Peyer's patch (tissue), 4 donors: ENCODE data around the gene XYLT1. TPM values are rescaled to one million over a fixed set of nuclear protein-coding genes. Genes with fewer than 3 reads are reported as not detected.

Experiments used
- DNase-seq, 3 donors: peaks; one replicate each; pipeline ENCODE4 v3.0.0-alpha.2; 2017 to 2019
- H3K27ac ChIP-seq, 4 donors: fragments of 200-600 bp; sonication (generic); one replicate each; pipeline ENCODE4 v1.5.1; 2016 to 2019
- H3K27me3 ChIP-seq, 2 donors: fragments of 200-600 bp; sonication (generic); one replicate each; pipeline ENCODE4 v1.5.1; 2019
- H3K36me3 ChIP-seq, 3 donors: fragments of 200-600 bp; sonication (generic); one replicate each; pipeline ENCODE4 v1.5.1; 2016 to 2019
- H3K4me1 ChIP-seq, 4 donors: fragments of 200-600 bp; sonication (generic); one replicate each; pipeline ENCODE4 v1.5.1; 2016 to 2019
- H3K4me3 ChIP-seq, 4 donors: fragments of 200-600 bp; sonication (generic); 1 replicate in 3 of 4; 2 replicates in 1 of 4; pipeline ENCODE4 v1.5.1; 2016 to 2019; ENCODE audit warnings: mild to moderate bottlenecking in 1 of 4
- H3K9me3 ChIP-seq, 4 donors: fragments of 200-600 bp; sonication (generic); one replicate each; pipeline ENCODE4 v1.5.1; 2016 to 2019; ENCODE audit warnings: mild to moderate bottlenecking in 1 of 4
- POLR2A ChIP-seq, 2 donors: fragments of 450-650 bp; IDR thresholded peaks; one replicate each; pipeline ENCODE4 v1.5.1; 2017; ENCODE audit warnings: antibody characterized with exemption in 2 of 2, mild to moderate bottlenecking in 2 of 2, moderate library complexity in 2 of 2
- total RNA-seq, 4 donors: library from RNA; depleted of rRNA; stranded (reverse); fragments of >200 nt; gene quantifications; one replicate each; pipeline ENCODE4 v1.1.0, GENCODE V29; 2016
- TF ChIP-seq, protein P1 (sequence below), 6 experiments: fragments of 450-650 bp in 4 of 6; fragments of 200-600 bp in 2 of 6; sonication (generic) in 1 of 6; IDR thresholded peaks; one replicate each; pipeline ENCODE4 v1.5.1; 2017 to 2019; ENCODE audit warnings: antibody characterized with exemption in 6 of 6, mild to moderate bottlenecking in 3 of 6, moderate library complexity in 1 of 6

The XYLT1 gene
- total RNA-seq, 4 donors from 2014 or later = 18.7 to 42.1 (median 37.7) TPM

DNA sequence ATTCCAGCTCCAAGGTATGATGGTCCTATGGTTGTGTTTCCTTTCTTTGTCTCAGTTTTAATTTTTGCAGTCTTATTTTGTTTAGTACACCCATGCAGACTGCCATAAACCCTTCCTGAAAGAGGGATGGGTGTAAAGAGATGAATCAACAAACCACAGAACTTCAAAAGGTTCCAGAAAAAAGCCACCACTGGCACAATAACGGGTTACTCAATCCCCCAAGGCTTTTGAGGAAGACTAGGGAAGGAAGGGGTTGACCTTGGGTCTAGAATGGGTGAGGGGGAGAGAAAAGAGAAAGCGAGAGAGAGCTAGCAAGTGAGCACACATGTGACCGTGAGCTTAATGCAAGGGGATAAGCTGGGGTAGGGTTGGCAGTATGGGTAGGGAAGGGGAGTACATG, 168.1 kb downstream of the XYLT1 start:
- peak overlapping the region in 3 of 4 donors; percentile 16 to 67 (median 34) for H3K27ac ChIP-seq
- H3K27me3 ChIP-seq = no peaks in the 10 kb centered on the region
- no peak for TF ChIP-seq POLR2A (IDR thresholded peaks at IDR 0.05)
- TF ChIP-seq, protein P1, sequence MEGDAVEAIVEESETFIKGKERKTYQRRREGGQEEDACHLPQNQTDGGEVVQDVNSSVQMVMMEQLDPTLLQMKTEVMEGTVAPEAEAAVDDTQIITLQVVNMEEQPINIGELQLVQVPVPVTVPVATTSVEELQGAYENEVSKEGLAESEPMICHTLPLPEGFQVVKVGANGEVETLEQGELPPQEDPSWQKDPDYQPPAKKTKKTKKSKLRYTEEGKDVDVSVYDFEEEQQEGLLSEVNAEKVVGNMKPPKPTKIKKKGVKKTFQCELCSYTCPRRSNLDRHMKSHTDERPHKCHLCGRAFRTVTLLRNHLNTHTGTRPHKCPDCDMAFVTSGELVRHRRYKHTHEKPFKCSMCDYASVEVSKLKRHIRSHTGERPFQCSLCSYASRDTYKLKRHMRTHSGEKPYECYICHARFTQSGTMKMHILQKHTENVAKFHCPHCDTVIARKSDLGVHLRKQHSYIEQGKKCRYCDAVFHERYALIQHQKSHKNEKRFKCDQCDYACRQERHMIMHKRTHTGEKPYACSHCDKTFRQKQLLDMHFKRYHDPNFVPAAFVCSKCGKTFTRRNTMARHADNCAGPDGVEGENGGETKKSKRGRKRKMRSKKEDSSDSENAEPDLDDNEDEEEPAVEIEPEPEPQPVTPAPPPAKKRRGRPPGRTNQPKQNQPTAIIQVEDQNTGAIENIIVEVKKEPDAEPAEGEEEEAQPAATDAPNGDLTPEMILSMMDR (IDR thresholded peaks at IDR 0.05) = no peak
- peaks cover 6 to 46% (median 21%) of the 10 kb centered on the region in 4 donors for H3K4me1 ChIP-seq
- no peak for DNase-seq
- H3K4me3 ChIP-seq = no peak overlapping the region
- H3K9me3 ChIP-seq = no peaks in the 10 kb centered on the region
- H3K36me3 ChIP-seq = no peaks in the 10 kb centered on the region

DNA sequence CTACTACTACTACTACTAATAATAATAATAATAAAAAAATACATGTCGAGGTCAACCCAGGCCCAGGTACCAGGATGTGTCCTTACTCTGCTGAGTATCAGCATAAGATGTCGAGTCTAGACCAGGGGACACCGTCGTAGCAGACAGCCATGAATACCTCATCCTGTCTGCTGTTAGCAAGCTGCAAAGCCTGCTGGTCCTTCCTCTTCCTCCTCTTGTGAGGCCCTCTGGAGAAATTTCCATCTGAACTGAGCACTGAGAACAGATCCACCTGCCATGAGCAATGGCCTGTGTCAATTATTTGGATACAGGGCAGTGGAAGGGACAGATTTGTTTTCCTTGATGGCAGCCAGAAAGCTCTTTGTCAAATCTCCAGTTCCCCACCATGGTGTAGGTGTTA, 168.5 kb downstream of the XYLT1 start:
- H3K27me3 ChIP-seq = no peaks in the 10 kb centered on the region
- no peaks in the 10 kb centered on the region for H3K9me3 ChIP-seq
- peak in 2 of 3 donors; percentile 62 to 70 for DNase-seq
- no peak overlapping the region for H3K4me3 ChIP-seq
- peaks cover 6 to 46% (median 21%) of the 10 kb centered on the region in 4 donors for H3K4me1 ChIP-seq
- peak overlapping the region in 2 of 4 donors; percentile 34 to 67 for H3K27ac ChIP-seq
- TF ChIP-seq, protein P1 (IDR thresholded peaks at IDR 0.05) = no peak
- TF ChIP-seq POLR2A (IDR thresholded peaks at IDR 0.05) = no peak
- H3K36me3 ChIP-seq = no peaks in the 10 kb centered on the region

DNA sequence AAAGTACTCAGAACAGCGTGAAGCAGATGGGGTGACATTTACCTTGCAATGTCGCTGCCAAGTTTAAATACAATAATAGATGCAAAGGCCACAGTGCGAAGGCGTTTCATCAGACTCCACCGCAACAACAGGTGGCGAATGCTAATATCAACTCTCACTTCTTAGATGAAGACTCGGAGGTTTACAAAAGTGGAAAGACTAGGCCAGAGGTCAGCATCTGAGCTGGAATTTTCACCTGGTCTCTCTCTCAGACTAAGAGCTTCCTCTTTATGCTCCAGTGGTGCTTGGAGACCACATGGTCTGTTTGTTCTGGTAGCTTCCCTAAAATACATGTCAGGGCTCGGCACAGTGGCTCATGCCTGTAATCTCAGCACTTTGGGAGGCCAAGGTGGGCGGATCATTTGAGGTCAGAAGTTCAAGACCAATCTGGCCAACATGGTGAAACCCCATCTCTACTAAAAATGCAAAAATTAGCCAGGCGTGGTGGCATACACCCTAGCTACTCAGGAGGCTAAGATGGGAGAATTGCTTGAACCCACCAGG, 169.1 kb downstream of the XYLT1 start:
- Histone ChIP-seq H3K9me3 (no peaks in the 10 kb centered on the region), H3K36me3 (no peaks in the 10 kb centered on the region), H3K4me1 (peaks cover 6 to 46% (median 21%) of the 10 kb centered on the region in 4 donors), H3K27me3 (no peaks in the 10 kb centered on the region), H3K4me3 (no peak overlapping the region), H3K27ac (peak overlapping the region in 3 of 4 donors; percentile 34 to 67 (median 42))
- DNase-seq = peak in 2 of 3 donors; percentile 88
- TF ChIP-seq POLR2A (IDR thresholded peaks at IDR 0.05) = no peak
- TF ChIP-seq, protein P1 (IDR thresholded peaks at IDR 0.05) = no peak

GRCh38 chr16:17301184-17301583, 169.6 kb downstream of the XYLT1 start:
- no peak for DNase-seq
- H3K27me3 ChIP-seq = no peaks in the 10 kb centered on the region
- TF ChIP-seq, protein P1 (IDR thresholded peaks at IDR 0.05) = no peak
- TF ChIP-seq POLR2A (IDR thresholded peaks at IDR 0.05) = no peak
- H3K4me1 ChIP-seq = peaks cover 6 to 46% (median 21%) of the 10 kb centered on the region in 4 donors
- peak overlapping the region in 2 of 4 donors; percentile 42 to 67 for H3K27ac ChIP-seq
- H3K36me3 ChIP-seq = no peaks in the 10 kb centered on the region
- no peak overlapping the region for H3K4me3 ChIP-seq
- H3K9me3 ChIP-seq = no peaks in the 10 kb centered on the region

- no peaks in the 10 kb centered on the region for H3K36me3 ChIP-seq
- H3K4me1 ChIP-seq = peaks cover 6 to 37% (median 19%) of the 10 kb centered on the region in 4 donors
- H3K27ac ChIP-seq = no peak overlapping the region
- no peak overlapping the region for H3K4me3 ChIP-seq
- no peak for TF ChIP-seq POLR2A (IDR thresholded peaks at IDR 0.05)
- TF ChIP-seq, protein P1 (IDR thresholded peaks at IDR 0.05) = no peak
- H3K27me3 ChIP-seq = no peaks in the 10 kb centered on the region
- no peak for DNase-seq
- H3K9me3 ChIP-seq = no peaks in the 10 kb centered on the region
Measured at GRCh38 chr16:17299790-17300189, 171.0 kb downstream of the XYLT1 start.
